Measurements from ENCODE around the gene NOP14. TPM values are rescaled to one million over a fixed set of nuclear protein-coding genes. Genes with fewer than 3 reads are reported as not detected.

Gene NOP14
- total and polyA plus RNA-seq, 8 donors: 11.1 to 31.0 (median 17.4) TPM

DNA sequence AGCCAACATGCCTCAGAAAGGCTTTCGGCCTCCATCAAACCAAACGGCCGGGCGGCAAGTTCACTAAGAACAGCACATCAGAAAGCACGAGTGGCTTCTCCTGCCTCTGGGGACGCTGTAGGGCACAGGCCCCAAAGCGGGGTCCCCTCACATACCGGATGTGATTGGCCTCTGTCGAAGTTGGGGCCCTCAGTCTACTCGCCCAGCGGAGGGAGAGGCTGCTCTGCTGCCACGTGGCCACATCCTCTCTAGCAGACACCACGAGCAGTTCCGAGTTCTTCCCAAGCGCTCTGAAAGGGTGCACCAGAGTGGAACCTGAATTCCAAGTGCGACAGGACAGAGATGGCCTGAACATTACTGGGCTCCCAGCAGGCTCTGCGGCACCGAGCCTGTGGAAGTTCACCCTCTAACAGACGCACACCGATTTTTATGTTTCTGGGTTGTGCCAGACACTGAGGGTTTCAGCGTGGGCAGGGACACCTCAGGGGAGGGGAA, 21.1 kb downstream of the NOP14 start:
- Histone ChIP-seq H3K27me3 (no peaks in the 10 kb centered on the region), H3K27ac (no peak overlapping the region), H3K36me3 (peaks cover 5 to 72% (median 40%) of the 10 kb centered on the region in 3 donors), H3K4me3 (no peak overlapping the region), H3K9me3 (no peaks in the 10 kb centered on the region), H3K4me1 (no peaks in the 10 kb centered on the region)
- FAIRE-seq (no peak), DNase-seq (peak in 3 of 6 donors; percentile 8 to 44 (median 10)), ATAC-seq (no peak)
- intact Hi-C loops (cut with DNase I): no loop called here
- TF ChIP-seq, protein P1, sequence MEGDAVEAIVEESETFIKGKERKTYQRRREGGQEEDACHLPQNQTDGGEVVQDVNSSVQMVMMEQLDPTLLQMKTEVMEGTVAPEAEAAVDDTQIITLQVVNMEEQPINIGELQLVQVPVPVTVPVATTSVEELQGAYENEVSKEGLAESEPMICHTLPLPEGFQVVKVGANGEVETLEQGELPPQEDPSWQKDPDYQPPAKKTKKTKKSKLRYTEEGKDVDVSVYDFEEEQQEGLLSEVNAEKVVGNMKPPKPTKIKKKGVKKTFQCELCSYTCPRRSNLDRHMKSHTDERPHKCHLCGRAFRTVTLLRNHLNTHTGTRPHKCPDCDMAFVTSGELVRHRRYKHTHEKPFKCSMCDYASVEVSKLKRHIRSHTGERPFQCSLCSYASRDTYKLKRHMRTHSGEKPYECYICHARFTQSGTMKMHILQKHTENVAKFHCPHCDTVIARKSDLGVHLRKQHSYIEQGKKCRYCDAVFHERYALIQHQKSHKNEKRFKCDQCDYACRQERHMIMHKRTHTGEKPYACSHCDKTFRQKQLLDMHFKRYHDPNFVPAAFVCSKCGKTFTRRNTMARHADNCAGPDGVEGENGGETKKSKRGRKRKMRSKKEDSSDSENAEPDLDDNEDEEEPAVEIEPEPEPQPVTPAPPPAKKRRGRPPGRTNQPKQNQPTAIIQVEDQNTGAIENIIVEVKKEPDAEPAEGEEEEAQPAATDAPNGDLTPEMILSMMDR (IDR thresholded peaks at IDR 0.05): no peak
- WGBS, 2 donors: 91 to 96% methylated on average over 21 of the region's 21 CpGs

DNA sequence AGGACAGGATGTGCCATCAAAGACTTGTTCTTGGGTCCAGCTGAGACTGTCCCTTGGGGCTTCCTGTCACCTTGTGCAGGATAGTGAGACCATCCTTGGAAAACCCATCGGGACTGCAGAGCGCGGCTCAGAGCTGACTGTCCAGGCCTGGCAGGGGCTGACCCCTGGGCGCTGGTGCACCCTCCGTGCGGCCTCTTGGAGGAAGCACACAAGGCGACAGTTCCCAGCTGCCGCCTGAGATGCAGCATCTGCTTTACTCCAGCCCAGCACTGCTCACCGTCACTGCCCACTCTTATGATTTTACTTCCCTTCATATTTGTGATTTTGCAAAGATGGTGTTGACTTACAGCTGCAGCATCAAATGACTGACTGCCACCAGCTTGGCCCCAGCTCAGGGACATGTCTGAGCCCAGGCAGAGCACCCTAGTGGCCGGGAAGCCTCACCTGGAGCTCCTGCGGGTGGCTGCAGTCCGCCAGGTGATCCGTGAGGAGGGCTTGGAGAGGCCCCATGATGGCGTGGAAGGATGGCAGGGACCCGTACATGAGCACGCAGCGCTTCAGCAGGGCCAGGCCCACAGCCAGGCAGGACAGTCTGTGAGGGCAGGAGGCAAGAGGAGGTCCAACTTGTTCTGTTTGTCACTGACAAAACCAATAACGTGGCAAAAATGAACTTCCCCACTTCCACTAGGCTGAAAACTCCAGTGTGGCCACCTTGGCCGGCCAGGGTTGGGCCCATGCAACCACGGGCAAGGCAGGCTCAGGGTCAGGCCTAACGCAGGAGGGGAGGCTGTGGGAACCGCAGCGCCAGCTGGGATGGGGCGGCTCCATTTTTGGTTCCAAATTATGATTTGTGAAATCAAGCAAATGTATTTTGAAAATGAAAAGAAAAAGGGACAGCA, 21.8 kb downstream of the NOP14 start:
- no peak for ATAC-seq
- DNase-seq: peak in 3 of 6 donors; percentile 11 to 53 (median 30)
- H3K4me3 ChIP-seq: no peak overlapping the region
- 89 to 93% methylated on average over 24 of the region's 24 CpGs for WGBS, 2 donors
- no peak overlapping the region for H3K27ac ChIP-seq
- no peaks in the 10 kb centered on the region for H3K4me1 ChIP-seq
- no peaks in the 10 kb centered on the region for H3K9me3 ChIP-seq
- H3K36me3 ChIP-seq: peaks cover 3 to 65% (median 33%) of the 10 kb centered on the region in 3 donors
- intact Hi-C loops (cut with DNase I): no loop called here
- no peak for FAIRE-seq
- no peaks in the 10 kb centered on the region for H3K27me3 ChIP-seq
- TF ChIP-seq, protein P1 (IDR thresholded peaks at IDR 0.05): no peak

DNA sequence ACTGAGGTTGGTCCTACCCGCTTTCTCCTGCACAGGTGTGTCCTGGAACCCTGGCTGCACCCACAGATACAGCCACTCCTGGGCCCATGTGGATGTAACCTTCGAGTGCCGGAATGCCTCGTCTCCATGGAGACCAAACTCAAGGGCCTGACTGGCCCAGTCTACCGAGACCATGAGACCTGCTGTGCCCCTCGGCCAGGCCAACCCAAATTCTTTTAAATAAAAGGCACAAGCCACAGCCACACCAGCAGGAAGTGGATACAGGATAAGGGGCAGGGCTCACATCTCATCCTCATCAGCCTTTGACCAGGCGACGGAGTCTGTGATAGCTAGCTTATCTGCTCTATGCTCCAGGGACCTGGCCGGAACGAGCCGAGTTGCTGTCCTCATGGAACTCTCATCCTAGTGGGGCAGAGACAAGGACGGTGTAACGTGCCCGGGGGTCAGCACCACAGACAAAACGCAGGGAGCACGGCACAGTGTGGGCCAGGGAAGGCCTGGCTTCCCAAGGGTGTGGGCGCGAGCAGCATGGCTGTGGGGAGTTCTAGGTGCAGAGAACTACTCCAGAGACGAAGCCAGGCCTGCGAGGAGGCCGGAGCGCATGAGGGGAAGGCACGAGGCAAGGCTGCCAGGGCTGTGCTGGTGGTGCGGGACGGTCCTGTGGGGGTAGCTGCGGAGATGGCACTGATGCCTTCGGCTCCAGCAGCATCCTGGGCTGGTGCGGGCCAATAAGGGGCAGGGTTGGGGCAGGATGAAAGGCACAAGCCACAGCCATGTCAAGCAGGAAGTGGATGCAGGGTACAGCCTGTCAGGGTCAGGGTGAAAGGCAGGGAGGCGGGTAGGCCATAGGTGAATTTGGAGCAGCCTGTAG, 22.7 kb downstream of the NOP14 start:
- intact Hi-C loops (cut with DNase I): no loop called here
- TF ChIP-seq, protein P1 (IDR thresholded peaks at IDR 0.05): no peak
- DNase-seq (peak in 4 of 6 donors; percentile 11 to 46 (median 18)), ATAC-seq (no peak), FAIRE-seq (no peak)
- Histone ChIP-seq H3K4me1 (peaks cover 0 to 6% (median 2%) of the 10 kb centered on the region in 3 donors), H3K27me3 (no peaks in the 10 kb centered on the region), H3K36me3 (peaks cover 0 to 58% (median 29%) of the 10 kb centered on the region in 3 donors), H3K27ac (no peak overlapping the region), H3K4me3 (no peak overlapping the region), H3K9me3 (no peaks in the 10 kb centered on the region)
- 91% methylated on average over 29 of the region's 29 CpGs for WGBS, 2 donors

DNA sequence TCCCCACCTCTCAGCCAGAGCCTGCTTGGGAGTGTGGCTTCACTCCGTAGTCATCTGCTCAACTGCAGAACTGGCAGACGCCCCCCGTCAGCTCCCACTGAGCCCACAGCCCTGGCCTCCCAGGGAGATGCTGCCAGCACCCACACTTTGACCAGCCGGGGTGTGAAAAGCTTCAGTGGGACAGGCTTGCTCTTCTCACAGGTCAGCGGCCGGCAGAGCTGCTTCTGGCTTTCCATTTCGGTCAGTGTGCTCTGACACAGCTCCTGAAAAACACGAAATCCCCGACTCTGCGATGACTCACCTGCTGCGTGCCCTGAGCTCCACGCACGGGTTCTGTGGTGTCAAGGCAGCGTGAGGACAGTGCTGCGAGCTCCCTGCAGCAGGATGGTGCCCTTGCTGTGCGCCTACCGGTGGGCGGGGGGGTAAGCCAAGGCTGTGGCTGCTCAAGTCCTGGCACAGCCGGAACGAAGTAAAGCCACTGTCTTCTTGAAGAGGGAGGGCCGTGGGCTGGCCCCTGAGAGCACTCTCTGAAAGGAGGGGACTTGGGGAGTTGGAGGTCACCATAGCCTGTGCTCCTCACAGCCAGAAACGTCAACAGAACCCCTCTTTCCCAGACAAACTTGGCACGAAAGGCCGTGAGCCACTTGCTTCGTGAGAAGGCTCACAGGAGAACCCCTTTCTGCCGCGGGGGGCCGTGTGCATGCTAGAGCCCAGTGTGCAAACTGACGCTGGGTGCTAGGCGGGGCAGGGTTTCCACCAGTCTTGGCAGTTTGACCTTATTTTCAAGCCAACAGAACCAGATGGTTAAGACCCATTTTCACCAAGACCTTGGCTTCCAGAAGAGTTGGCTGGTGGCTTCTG, 23.6 kb downstream of the NOP14 start:
- FAIRE-seq: no peak
- Histone ChIP-seq H3K27me3 (no peaks in the 10 kb centered on the region), H3K4me3 (no peak overlapping the region), H3K36me3 (peaks cover 0 to 49% (median 21%) of the 10 kb centered on the region in 3 donors), H3K9me3 (no peaks in the 10 kb centered on the region), H3K4me1 (peaks cover 0 to 8% (median 3%) of the 10 kb centered on the region in 3 donors), H3K27ac (no peak overlapping the region)
- WGBS, 2 donors: 90 to 91% methylated on average over 30 of the region's 30 CpGs
- DNase-seq: peak in 5 of 6 donors; percentile 1 to 50 (median 15)
- intact Hi-C loops (cut with DNase I): loop anchor here in 2 of 3 donors (10.0 kb wide), 1 partner anchor 175 kb away; no protein-coding TSS in a partner anchor
- ATAC-seq: no peak
- TF ChIP-seq, protein P1 (IDR thresholded peaks at IDR 0.05): no peak

All from pancreas (tissue), 10 donors.